H9 (cell line): ENCODE results near the gene LDHAL6B. TPM values are rescaled to one million over a fixed set of nuclear protein-coding genes. Genes with fewer than 3 reads are reported as not detected.

Experiments
- DNase-seq: peaks from one replicate; pipeline ENCODE4 v3.0.0-alpha.2; 2017
- H2AFZ ChIP-seq: one replicate; pipeline ENCODE4 v1.6.1; 2013; ENCODE audit warnings: mild to moderate bottlenecking, low read length, control low read depth, moderate library complexity
- H2AK5ac ChIP-seq: 2 replicates; pipeline ENCODE4 v1.6.1; 2013; ENCODE audit warnings: low read length, control low read depth, mixed read lengths; ENCODE audit not compliant: insufficient read length
- H2BK120ac ChIP-seq: one replicate; pipeline ENCODE4 v1.6.1; 2013; ENCODE audit warnings: low read depth, mild to moderate bottlenecking, low read length, control low read depth, inconsistent platforms; ENCODE audit not compliant: poor library complexity, severe bottlenecking
- H2BK12ac ChIP-seq: 2 replicates; pipeline ENCODE4 v1.6.1; 2013; ENCODE audit warnings: low read length, control low read depth, mixed read lengths, low read depth; ENCODE audit not compliant: insufficient read length
- H2BK15ac ChIP-seq: 2 replicates; pipeline ENCODE4 v1.6.1; 2013; ENCODE audit warnings: low read depth, low read length, control low read depth
- H2BK20ac ChIP-seq: one replicate; pipeline ENCODE4 v1.6.1; 2013; ENCODE audit warnings: low read depth, mild to moderate bottlenecking, low read length, control low read depth, inconsistent platforms; ENCODE audit not compliant: poor library complexity, severe bottlenecking
- H2BK5ac ChIP-seq: 2 replicates; pipeline ENCODE4 v1.6.1; 2013; ENCODE audit warnings: low read length, control low read depth, mixed read lengths; ENCODE audit not compliant: insufficient read length
- H3K14ac ChIP-seq: 2 replicates; pipeline ENCODE4 v1.6.1; 2013; ENCODE audit warnings: low read length, control low read depth; ENCODE audit not compliant: insufficient read depth
- H3K18ac ChIP-seq: 2 replicates; pipeline ENCODE4 v1.6.1; 2013; ENCODE audit warnings: low read depth, mild to moderate bottlenecking, mixed read lengths, low read length, control low read depth; ENCODE audit not compliant: insufficient read length
- H3K23ac ChIP-seq: 2 replicates; pipeline ENCODE4 v1.6.1; 2013; ENCODE audit warnings: low read length, control low read depth, mixed read lengths, low read depth; ENCODE audit not compliant: insufficient read length
- H3K23me2 ChIP-seq: 2 replicates; pipeline ENCODE4 v1.6.1; 2013; ENCODE audit warnings: low read depth, mild to moderate bottlenecking, mixed read lengths, low read length, control low read depth; ENCODE audit not compliant: insufficient read length, poor library complexity, severe bottlenecking
- H3K27ac ChIP-seq: 2 replicates; pipeline ENCODE4 v1.5.1; 2013; ENCODE audit warnings: low read length, control low read depth, mixed read lengths, low read depth; ENCODE audit not compliant: insufficient read length
- H3K27me3 ChIP-seq: 2 replicates; pipeline ENCODE4 v1.6.1; 2013; ENCODE audit warnings: low read length, control low read depth, inconsistent platforms; ENCODE audit not compliant: insufficient read depth
- H3K4ac ChIP-seq: 2 replicates; pipeline ENCODE4 v1.6.1; 2013; ENCODE audit warnings: low read depth, mild to moderate bottlenecking, control low read depth, inconsistent platforms, low read length, moderate library complexity
- H3K4me1 ChIP-seq: 2 replicates; pipeline ENCODE4 v1.6.1; 2013; ENCODE audit warnings: low read length, control low read depth, inconsistent platforms; ENCODE audit not compliant: insufficient read depth
- H3K4me2 ChIP-seq: 2 replicates; pipeline ENCODE4 v1.6.1; 2013; ENCODE audit warnings: low read length, control low read depth, mixed read lengths; ENCODE audit not compliant: insufficient read length, insufficient read depth
- H3K56ac ChIP-seq: 2 replicates; pipeline ENCODE4 v1.6.1; 2013; ENCODE audit warnings: low read depth, mild to moderate bottlenecking, mixed read lengths, low read length, control low read depth; ENCODE audit not compliant: insufficient read length
- H3K79me1 ChIP-seq: 2 replicates; pipeline ENCODE4 v1.6.1; 2013; ENCODE audit warnings: low read depth, mild to moderate bottlenecking, moderate library complexity, low read length, control low read depth, inconsistent platforms; ENCODE audit not compliant: insufficient read depth, poor library complexity, severe bottlenecking
- H3K79me2 ChIP-seq: 2 replicates; pipeline ENCODE4 v1.6.1; 2013; ENCODE audit warnings: low read length, control low read depth, inconsistent platforms; ENCODE audit not compliant: insufficient read depth
- H3K9ac ChIP-seq: 2 replicates; pipeline ENCODE4 v1.6.1; 2013; ENCODE audit warnings: low read length, control low read depth, mixed read lengths; ENCODE audit not compliant: insufficient read length; ENCODE audit errors: extremely low read depth
- H3K9me3 ChIP-seq: one replicate; pipeline ENCODE4 v1.6.1; 2013; ENCODE audit warnings: low read depth, low read length, inconsistent platforms; ENCODE audit not compliant: control insufficient read depth
- H3T11ph ChIP-seq: one replicate; pipeline ENCODE4 v1.6.1; 2013; ENCODE audit warnings: mild to moderate bottlenecking, low read length, control low read depth, inconsistent platforms
- H4K20me1 ChIP-seq: one replicate; pipeline ENCODE4 v1.6.1; 2013; ENCODE audit not compliant: control insufficient read depth, insufficient read length, insufficient read depth
- H4K5ac ChIP-seq: 2 replicates; pipeline ENCODE4 v1.6.1; 2013; ENCODE audit warnings: low read depth, mild to moderate bottlenecking, mixed read lengths, low read length, control low read depth; ENCODE audit not compliant: insufficient read length
- H4K8ac ChIP-seq: replicated peaks from 2 replicates; pipeline ENCODE4 v1.6.1; 2013; ENCODE audit warnings: low read length, control low read depth, mixed read lengths, low read depth; ENCODE audit not compliant: insufficient read length
- H4K91ac ChIP-seq: 2 replicates; pipeline ENCODE4 v1.6.1; 2013; ENCODE audit warnings: low read depth, mild to moderate bottlenecking, moderate library complexity, mixed read lengths, low read length, control low read depth; ENCODE audit not compliant: insufficient read length
- H3K27ac Mint-ChIP-seq, 3 experiments: 2 replicates in 2 of 3; 3 replicates in 1 of 3; pipeline ENCODE4 v1.8.0; 2020 to 2021; ENCODE audit warnings: mixed read lengths in 3 of 3, mild to moderate bottlenecking in 1 of 3, moderate library complexity in 1 of 3
- H3K27me3 Mint-ChIP-seq: 2 replicates; pipeline ENCODE4 v1.8.0; 2021; ENCODE audit warnings: low read depth, mild to moderate bottlenecking, moderate library complexity, mixed read lengths
- H3K36me3 Mint-ChIP-seq, 3 experiments: 2 replicates in 2 of 3; 3 replicates in 1 of 3; pipeline ENCODE4 v1.8.0; 2020 to 2021; ENCODE audit warnings: low read depth in 3 of 3, mixed read lengths in 3 of 3; ENCODE audit not compliant: insufficient read depth in 1 of 3
- H3K4me1 Mint-ChIP-seq, 2 experiments: 2 replicates each; pipeline ENCODE4 v1.8.0; 2020; ENCODE audit warnings: mixed read lengths in 2 of 2
- H3K4me3 Mint-ChIP-seq, 2 experiments: 2 replicates in 1 of 2; 3 replicates in 1 of 2; pipeline ENCODE4 v1.8.0; 2020 to 2021; ENCODE audit warnings: mild to moderate bottlenecking in 2 of 2, mixed read lengths in 2 of 2, moderate library complexity in 1 of 2
- H3K9me3 Mint-ChIP-seq, 2 experiments: 2 replicates in 1 of 2; 3 replicates in 1 of 2; pipeline ENCODE4 v1.8.0; 2020; ENCODE audit warnings: mild to moderate bottlenecking in 2 of 2, mixed read lengths in 2 of 2, moderate library complexity in 1 of 2
- CTCF ChIP-seq: fragments of 200-600 bp; sonication (generic); conservative IDR thresholded peaks from 3 replicates; pipeline ENCODE4 v1.8.0; 2021; ENCODE audit warnings: antibody characterized with exemption, mild to moderate bottlenecking
- WGBS: extraction: QIAGEN DNeasy Blood & Tissue Kit; methylation state at CpG from one replicate; pipeline ENCODE4 v1.1.7; 2013; ENCODE audit warnings: missing lambda C conversion rate, low lambda C conversion rate, mixed read lengths; ENCODE audit not compliant: insufficient read length; ENCODE audit errors: extremely low coverage; 5-methylcytosine and 5-hydroxymethylcytosine counted together
- total RNA-seq: library from RNA; stranded (reverse); gene quantifications from 2 replicates; pipeline ENCODE4 v1.2.1, GENCODE V29; 2021

The LDHAL6B gene
- total RNA-seq, 1 experiment from 2014 or later: not detected

GRCh38 chr15:59205839-59206622, 612 bp upstream of the LDHAL6B start:
- H2AK5ac ChIP-seq: no peak overlapping the region
- Mint-ChIP-seq H3K27ac (no peak overlapping the region), H3K36me3 (peaks cover 7 to 91% (median 76%) of the 10 kb centered on the region in 3 experiments; a peak in 5 of 7 replicates), H3K4me1 (no peaks in the 10 kb centered on the region), H3K27me3 (no peaks in the 10 kb centered on the region), H3K4me3 (no peak overlapping the region), H3K9me3 (no peaks in the 10 kb centered on the region)
- H2BK120ac ChIP-seq: no peak overlapping the region
- H3K27ac ChIP-seq: no peak overlapping the region
- H4K8ac ChIP-seq: no peak overlapping the region
- DNase-seq: no peak
- H3K9me3 ChIP-seq: no peaks in the 10 kb centered on the region
- H3K18ac ChIP-seq: no peak overlapping the region
- no peak overlapping the region for H4K5ac ChIP-seq
- no peak overlapping the region for H4K91ac ChIP-seq
- no peaks in the 10 kb centered on the region for H4K20me1 ChIP-seq
- no peak overlapping the region for H3K4me2 ChIP-seq
- H3K9ac ChIP-seq: no peak overlapping the region
- H2BK5ac ChIP-seq: no peak overlapping the region
- no peak overlapping the region for H2BK15ac ChIP-seq
- H3K56ac ChIP-seq: no peak overlapping the region
- H3K23me2 ChIP-seq: no peaks in the 10 kb centered on the region
- no peak overlapping the region for H3K23ac ChIP-seq
- no peak overlapping the region for H2BK12ac ChIP-seq
- H2AFZ ChIP-seq: no peak overlapping the region
- H3K79me1 ChIP-seq: no peaks in the 10 kb centered on the region
- no peak overlapping the region for H2BK20ac ChIP-seq
- WGBS: no CpG with 5 or more reads among the region's 9 CpGs
- H3K27me3 ChIP-seq: no peaks in the 10 kb centered on the region
- H3K4me1 ChIP-seq: no peaks in the 10 kb centered on the region
- no peak overlapping the region for H3K14ac ChIP-seq
- TF ChIP-seq CTCF: no peak
- no peaks in the 10 kb centered on the region for H3K79me2 ChIP-seq
- H3K4ac ChIP-seq: no peak overlapping the region
- no peak overlapping the region for H3T11ph ChIP-seq
